NCI-H1105 (cell line): ENCODE data around the gene TRERF1.

Experiments
- DNase-seq: peaks from one replicate; lab custom pipeline; 2025; lab: John Stamatoyannopoulos, UW

The TRERF1 gene

GRCh38 chr6:42426191-42426590, 25.5 kb downstream of the TRERF1 start:
- DNase-seq = no peak

GRCh38 chr6:42424906-42425474, 26.7 kb downstream of the TRERF1 start:
- DNase-seq = no peak

DNA sequence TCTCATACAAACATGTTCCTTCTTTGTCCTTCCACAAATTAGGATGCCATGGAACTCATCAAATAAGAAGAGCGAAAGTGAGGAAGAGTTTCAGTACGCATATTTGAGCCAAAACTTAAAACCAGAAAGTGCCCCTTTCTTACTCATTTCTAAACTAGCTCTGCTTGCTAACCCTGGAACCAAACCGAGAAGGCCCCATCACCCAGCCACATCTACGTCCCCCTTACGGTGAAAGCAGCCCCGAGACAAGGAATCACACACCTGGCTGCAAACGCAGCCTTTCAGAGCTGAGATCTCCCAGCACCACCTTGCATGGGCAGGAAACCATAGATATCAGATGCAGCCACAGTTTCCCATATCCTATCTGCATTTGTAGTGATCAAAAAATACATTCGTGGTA, 28.5 kb downstream of the TRERF1 start:
- DNase-seq = no peak

GRCh38 chr6:42420741-42421140, 31.0 kb downstream of the TRERF1 start:
- DNase-seq = no peak

GRCh38 chr6:42419490-42420280, 32.0 kb downstream of the TRERF1 start:
- no peak for DNase-seq

- DNase-seq = no peak
Observed at GRCh38 chr6:42418724-42419123, 33.0 kb downstream of the TRERF1 start.

DNA sequence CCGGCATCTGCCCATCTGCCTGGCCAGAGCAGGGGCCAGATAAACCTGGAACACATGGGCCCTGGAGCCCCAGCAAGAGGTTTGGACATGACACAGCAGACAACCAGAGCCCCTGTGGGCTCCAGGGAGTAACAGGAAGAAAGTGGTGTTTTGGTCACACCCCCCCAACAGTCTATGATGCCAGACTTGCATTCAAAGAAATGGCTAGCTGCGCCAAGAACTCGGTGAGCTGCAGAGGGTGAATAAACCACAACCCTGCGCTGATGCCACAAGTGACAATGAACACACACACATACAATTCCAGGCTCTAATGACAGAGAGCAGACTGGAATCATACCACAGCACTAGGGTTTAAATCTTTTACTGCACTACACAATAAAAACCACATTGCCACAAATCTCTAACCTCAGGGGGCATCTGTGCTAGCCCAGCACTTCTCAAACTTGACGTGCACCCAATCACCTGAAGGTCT, 34.0 kb downstream of the TRERF1 start:
- no peak for DNase-seq

DNA sequence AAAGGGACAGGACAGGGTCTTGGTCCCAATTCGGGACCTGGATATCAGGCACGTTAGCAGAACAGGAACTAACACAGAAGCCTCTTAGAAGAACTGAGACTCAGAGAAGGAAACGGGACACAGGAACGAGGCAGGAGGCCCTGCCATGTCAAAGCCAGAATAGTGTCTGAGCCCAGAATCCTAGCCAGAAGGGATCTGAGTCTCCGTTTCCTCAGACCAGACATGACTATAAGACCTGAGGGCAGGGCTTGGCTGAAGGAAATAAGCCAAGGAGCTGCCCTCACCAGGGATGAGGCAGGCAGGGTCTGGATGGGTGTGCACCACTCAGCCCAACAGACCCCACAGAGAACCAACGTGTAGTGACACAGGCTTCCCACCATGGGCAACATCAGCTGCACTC, 40.3 kb downstream of the TRERF1 start:
- DNase-seq = no peak

- DNase-seq = no peak
Observed at GRCh38 chr6:42410861-42411260, 40.9 kb downstream of the TRERF1 start.

DNA sequence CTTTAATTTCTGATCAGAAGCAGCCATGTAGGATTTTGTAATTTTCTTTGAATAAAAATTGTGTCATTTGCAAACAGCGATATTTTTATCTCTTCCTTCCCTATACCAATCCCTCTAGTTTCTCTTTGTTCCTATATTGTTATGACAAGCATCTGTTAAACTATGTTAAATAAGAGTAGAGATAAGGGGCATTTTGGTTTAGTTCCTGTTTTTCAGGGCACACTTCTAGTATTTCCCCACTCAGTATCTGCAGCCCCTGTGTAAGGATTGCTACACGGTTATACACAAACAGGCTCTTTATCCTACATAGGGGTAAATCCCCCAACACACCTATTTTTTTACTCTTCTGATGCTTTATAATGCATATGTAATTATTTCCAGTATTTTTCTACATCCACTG, 42.1 kb downstream of the TRERF1 start:
- no peak for DNase-seq

GRCh38 chr6:42407379-42407778, 44.3 kb downstream of the TRERF1 start:
- no peak for DNase-seq

DNA sequence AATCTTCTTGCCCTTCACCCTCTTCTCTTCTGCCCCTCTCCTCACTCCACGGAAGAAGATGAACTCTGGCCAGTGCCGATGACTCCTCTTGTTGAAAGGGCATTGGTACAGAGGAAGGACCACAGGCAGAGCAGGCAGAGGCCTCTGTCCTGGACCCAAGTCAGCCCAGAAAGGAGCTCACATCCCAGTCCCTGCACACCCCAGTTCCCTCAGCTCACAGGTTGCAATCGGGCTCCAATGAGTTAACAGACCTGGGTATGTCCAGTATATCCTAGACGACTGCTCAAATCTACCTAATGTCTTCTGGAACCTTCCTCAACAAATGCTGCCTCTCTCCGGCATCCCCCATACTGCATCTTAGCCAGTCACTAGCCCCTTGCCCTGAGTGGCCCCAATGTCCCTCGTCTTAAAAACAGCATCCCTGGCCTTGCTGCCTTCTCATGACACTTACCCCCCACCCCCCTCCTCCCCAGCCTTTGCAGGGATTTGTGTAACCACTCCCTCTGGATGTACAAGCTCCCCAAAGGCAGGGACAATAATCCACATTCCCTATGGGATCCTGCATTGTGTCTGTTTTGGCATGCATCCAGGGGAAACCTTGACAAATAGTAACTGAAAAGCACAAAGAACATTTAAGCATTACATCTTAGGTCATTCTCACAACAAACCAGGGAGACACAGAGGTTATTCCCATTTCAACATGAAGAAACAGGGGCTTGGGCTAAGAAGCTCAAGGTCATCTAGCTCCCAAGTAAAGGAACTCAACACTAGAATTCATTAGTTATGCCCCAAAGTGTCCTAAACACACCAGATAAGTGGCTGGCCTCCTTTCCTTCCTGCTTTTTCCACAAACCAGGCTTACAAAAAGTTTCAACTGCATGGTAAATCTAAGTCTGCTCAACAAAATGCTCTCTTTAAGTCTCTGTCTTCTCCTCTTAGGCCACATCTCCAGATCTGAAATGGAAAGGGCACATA, 45.1 kb downstream of the TRERF1 start:
- DNase-seq = no peak

- DNase-seq = no peak
Observed at GRCh38 chr6:42405021-42405420, 46.7 kb downstream of the TRERF1 start.

DNA sequence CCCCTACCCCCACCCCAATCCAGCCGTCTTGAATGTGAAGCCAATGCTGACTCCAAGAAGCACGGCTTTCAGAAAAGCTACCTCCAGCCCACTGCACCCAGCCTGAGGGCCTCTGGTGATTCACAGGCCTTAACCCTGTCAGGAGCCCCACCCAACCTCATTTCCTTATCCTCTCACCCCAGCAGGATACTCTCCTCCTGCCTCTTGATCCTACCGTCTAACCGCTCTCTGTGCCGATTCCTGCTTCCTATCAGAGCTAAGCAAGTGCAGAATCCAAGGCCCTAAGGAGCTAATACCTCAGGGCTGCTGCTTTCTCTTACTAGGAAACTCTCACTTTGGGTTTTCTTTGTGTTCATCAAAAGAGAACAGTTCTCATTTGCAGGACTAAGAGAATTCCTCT, 47.2 kb downstream of the TRERF1 start:
- no peak for DNase-seq

DNA sequence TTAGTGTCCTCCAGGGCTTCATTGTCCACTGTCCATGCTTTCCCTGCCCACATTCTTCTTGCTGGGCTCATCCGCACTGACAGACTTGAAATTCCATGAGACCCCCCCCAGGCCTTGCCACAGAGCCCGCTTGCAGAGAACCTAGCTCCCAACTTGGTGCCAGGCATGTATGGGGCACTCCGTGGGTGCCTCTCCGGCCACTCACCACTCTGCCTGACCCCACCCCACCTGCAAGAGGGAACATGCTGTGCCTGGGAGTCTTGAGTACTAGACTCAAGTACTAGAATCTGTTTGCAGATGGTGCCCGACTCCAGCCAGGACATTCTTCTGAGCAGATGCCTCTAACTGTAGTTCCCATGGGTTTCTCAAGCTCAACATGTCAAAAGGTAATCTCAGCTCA, 47.9 kb downstream of the TRERF1 start:
- DNase-seq = no peak

DNA sequence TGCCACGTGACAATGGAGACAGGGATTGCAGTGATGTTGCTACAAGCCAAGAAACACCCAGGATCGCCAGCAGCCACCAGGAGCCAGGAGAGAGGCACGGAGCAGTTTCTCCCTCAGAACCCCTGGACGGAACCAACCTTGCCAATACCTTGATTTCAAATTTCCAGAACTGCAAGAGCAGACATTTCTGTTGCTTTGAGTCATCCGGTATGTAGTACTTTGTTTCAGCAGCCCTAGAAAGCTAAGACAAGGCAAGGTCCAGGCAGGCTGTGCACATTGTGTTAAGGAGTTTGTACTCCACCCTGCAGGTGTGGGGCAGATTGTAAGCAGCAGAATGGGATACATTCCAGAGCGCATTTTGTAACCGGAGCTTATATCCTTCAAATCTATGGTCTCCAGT, 48.3 kb downstream of the TRERF1 start:
- no peak for DNase-seq

- DNase-seq = no peak
Observed at GRCh38 chr6:42402184-42402583, 49.5 kb downstream of the TRERF1 start.

DNA sequence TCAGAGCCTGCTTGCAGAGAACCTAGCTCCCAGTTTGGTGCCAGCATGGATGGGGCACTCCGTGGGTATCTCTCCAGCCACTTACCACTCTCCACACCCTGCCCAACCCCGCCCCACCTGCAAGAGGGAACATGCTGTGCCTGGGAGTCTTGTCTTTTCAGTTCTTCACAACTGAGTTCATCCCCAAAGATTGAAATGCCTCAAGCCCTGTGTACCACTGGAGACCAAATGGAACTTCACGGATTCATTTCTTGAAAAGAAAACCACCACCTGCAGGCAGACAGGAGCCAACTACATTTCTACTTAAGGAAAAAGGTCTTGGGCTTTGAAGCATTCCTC, 50.1 kb downstream of the TRERF1 start:
- DNase-seq = no peak

- DNase-seq = no peak
Observed at GRCh38 chr6:42400886-42401612, 50.7 kb downstream of the TRERF1 start.

GRCh38 chr6:42400061-42400760, 51.5 kb downstream of the TRERF1 start:
- DNase-seq = no peak

DNA sequence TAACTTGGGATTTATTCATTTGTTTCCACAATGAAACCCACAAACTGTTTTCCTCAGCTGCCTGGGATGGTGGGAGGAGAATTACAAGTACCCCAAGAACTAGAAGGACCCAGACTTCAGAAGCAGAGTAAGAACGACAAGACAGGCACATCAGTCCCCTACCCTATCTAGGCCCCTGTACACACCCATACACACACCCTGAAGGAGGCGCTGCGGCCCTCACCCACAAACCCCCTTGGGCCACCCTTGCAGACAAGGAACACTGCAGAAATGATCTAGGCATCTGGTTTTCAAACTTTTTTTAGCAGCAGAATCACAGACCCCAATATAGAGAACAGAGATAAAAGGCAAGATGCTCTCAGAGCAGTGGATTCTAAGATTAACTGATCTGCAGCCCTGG, 55.0 kb downstream of the TRERF1 start:
- DNase-seq = no peak
